Smooth muscle cell (in vitro differentiated cells): ENCODE measurements around the gene SMARCA2. TPM values are rescaled to one million over a fixed set of nuclear protein-coding genes. Genes with fewer than 3 reads are reported as not detected.

Source experiments
- DNase-seq: peaks from one replicate; lab custom pipeline; 2025; ENCODE audit not compliant: unreplicated experiment; lab: John Stamatoyannopoulos, UW
- H2AFZ ChIP-seq: fragments of 200-600 bp; sonication (generic); 2 replicates; pipeline ENCODE4 v1.6.0; 2016; ENCODE audit warnings: antibody characterized with exemption, low read depth, mild to moderate bottlenecking
- H3F3A ChIP-seq: fragments of 200-600 bp; sonication (generic); 2 replicates; pipeline ENCODE4 v1.6.0; 2017; ENCODE audit warnings: antibody characterized with exemption, low read depth
- H3K27ac ChIP-seq: fragments of 200-600 bp; sonication (generic); 2 replicates; pipeline ENCODE4 v1.5.1; 2016; ENCODE audit warnings: low read depth, mild to moderate bottlenecking
- H3K27me3 ChIP-seq: fragments of 200-600 bp; sonication (generic); 2 replicates; pipeline ENCODE4 v1.6.1; 2016; ENCODE audit warnings: low read depth, mild to moderate bottlenecking
- H3K36me3 ChIP-seq: fragments of 200-600 bp; sonication (generic); 2 replicates; pipeline ENCODE4 v1.5.1; 2016; ENCODE audit warnings: low read depth
- H3K4me1 ChIP-seq: fragments of 200-600 bp; sonication (generic); 2 replicates; pipeline ENCODE4 v1.5.1; 2016; ENCODE audit warnings: low read depth
- H3K4me2 ChIP-seq: fragments of 200-600 bp; sonication (generic); 2 replicates; pipeline ENCODE4 v1.6.0; 2016; ENCODE audit warnings: mild to moderate bottlenecking
- H3K4me3 ChIP-seq: fragments of 200-600 bp; sonication (generic); 2 replicates; pipeline ENCODE4 v1.5.1; 2016; ENCODE audit warnings: mild to moderate bottlenecking
- H3K79me2 ChIP-seq: fragments of 200-600 bp; sonication (generic); 2 replicates; pipeline ENCODE4 v1.6.0; 2016; ENCODE audit warnings: low read depth, mild to moderate bottlenecking
- H3K9ac ChIP-seq: fragments of 200-600 bp; sonication (generic); 2 replicates; pipeline ENCODE4 v1.6.0; 2016; ENCODE audit warnings: low read depth
- H3K9me3 ChIP-seq: fragments of 200-600 bp; sonication (generic); replicated peaks from 2 replicates; pipeline ENCODE4 v1.5.1; 2016; ENCODE audit warnings: low read depth
- H4K20me1 ChIP-seq: fragments of 200-600 bp; sonication (generic); 2 replicates; pipeline ENCODE4 v1.6.0; 2016; ENCODE audit warnings: low read depth
- CTCF ChIP-seq: fragments of 200-600 bp; sonication (generic); IDR thresholded peaks from 2 replicates; pipeline ENCODE4 v1.5.1; 2017; ENCODE audit warnings: borderline replicate concordance, mild to moderate bottlenecking, antibody characterized with exemption; ENCODE audit not compliant: insufficient read depth, poor library complexity, severe bottlenecking
- WGBS: methylation state at CpG from one replicate; pipeline ENCODE4 v1.1.7; 2016; ENCODE audit warnings: low lambda C conversion rate; 5-methylcytosine and 5-hydroxymethylcytosine counted together
- polyA plus RNA-seq: library from polyadenylated mRNA; unstranded; fragments of >200 nt; fragmentation: Nextera tagmentation; extraction: Ambion mirVana; gene quantifications from 2 replicates; pipeline ENCODE4 v1.2.1, GENCODE V29; 2016
- total RNA-seq: library from RNA; depleted of rRNA; stranded (reverse); fragments of >200 nt; gene quantifications from 2 replicates; pipeline ENCODE4 v1.2.3, GENCODE V29; 2014

Gene SMARCA2
- total and polyA plus RNA-seq, 2 experiments from 2014 or later, result 27.7 to 61.7 TPM

DNA sequence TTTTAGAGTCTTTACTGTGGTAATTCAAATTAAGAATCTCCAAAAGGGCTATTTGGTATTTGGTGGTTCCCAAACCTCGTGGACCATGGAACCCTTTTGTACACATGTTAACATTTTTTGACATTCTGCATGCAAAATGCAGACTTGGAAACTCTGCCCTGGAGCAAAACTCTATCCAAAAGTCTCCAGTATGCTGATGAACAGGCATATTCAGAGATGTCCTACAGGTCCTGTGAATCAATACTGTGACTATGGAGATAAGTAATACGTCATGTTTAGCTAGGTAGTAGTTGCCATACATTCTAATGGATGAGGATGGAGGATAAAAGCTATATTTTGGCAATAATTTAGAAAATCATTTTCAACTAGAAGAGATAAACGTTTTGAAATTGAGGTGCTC, 218.1 kb downstream of the SMARCA2 start:
- TF ChIP-seq CTCF, result no peak
- Histone ChIP-seq H3K9ac (no peak overlapping the region), H3K36me3 (no peaks in the 10 kb centered on the region), H3K79me2 (no peaks in the 10 kb centered on the region), H3K4me3 (no peak overlapping the region), H3K9me3 (no peaks in the 10 kb centered on the region), H4K20me1 (no peaks in the 10 kb centered on the region), H3F3A (peaks cover 3% of the 10 kb centered on the region), H3K4me2 (no peak overlapping the region), H3K27me3 (no peaks in the 10 kb centered on the region), H2AFZ (no peak overlapping the region), H3K4me1 (peaks cover 3% of the 10 kb centered on the region), H3K27ac (no peak overlapping the region)
- no peak for DNase-seq
- 87% methylated on average over 3 of the region's 3 CpGs for WGBS

- Histone ChIP-seq H3K36me3 (no peaks in the 10 kb centered on the region), H3K4me1 (peaks cover 3% of the 10 kb centered on the region), H3K27me3 (no peaks in the 10 kb centered on the region), H3K4me2 (no peak overlapping the region), H4K20me1 (no peaks in the 10 kb centered on the region), H2AFZ (no peak overlapping the region), H3F3A (peaks cover 3% of the 10 kb centered on the region), H3K9ac (no peak overlapping the region), H3K9me3 (no peaks in the 10 kb centered on the region), H3K27ac (no peak overlapping the region), H3K79me2 (no peaks in the 10 kb centered on the region), H3K4me3 (no peak overlapping the region)
- 57% methylated on average over 5 of the region's 5 CpGs for WGBS
- no peak for DNase-seq
- no peak for TF ChIP-seq CTCF
Measured at GRCh38 chr9:2234371-2234893, 219.3 kb downstream of the SMARCA2 start.

DNA sequence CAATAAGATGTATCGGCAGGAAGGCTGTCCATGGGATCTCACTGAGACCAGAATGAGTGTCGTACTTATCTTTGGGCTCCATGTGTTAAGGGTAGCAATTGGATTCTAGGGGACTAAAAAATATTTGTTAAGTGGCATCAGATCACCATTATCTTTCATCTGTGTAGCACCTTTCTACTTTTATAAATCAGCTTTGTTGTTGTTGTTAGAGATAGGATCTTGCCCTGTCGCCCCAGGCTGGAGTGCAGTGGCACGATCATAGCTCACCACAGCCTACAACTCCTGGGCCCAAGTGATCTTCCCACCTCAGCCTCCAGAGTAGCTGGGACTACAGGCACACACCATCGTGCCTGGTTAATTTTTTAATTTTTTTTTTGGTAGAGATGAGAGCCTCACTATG, 220.5 kb downstream of the SMARCA2 start:
- 82% methylated on average over 5 of the region's 5 CpGs for WGBS
- TF ChIP-seq CTCF, result no peak
- Histone ChIP-seq H3K9ac (no peak overlapping the region), H3K36me3 (no peaks in the 10 kb centered on the region), H3K4me2 (no peak overlapping the region), H3F3A (no peaks in the 10 kb centered on the region), H3K27ac (no peak overlapping the region), H3K79me2 (no peaks in the 10 kb centered on the region), H3K4me1 (peaks cover 3% of the 10 kb centered on the region), H2AFZ (no peak overlapping the region), H3K9me3 (no peaks in the 10 kb centered on the region), H3K27me3 (no peaks in the 10 kb centered on the region), H3K4me3 (no peak overlapping the region), H4K20me1 (no peaks in the 10 kb centered on the region)
- DNase-seq, result no peak

DNA sequence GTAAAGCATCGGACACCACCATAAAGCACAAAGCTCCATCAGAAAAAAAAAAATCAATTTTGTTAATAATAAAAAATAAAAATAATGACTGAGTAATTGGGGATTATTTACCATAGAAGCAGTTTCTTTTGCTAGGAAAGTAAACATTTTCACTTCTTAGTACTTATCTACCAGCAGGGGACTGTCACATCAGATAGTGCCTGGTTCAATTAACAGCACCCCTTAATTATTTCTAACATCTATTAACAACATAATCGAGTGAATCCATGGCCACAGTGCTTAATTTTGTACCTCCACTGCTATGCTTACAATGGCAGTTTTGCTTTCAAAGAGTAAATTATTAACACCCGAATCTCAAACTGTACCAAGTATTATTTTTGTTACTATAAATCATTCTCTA, 221.7 kb downstream of the SMARCA2 start:
- no peak for DNase-seq
- H4K20me1 ChIP-seq, result no peaks in the 10 kb centered on the region
- no peaks in the 10 kb centered on the region for H3K36me3 ChIP-seq
- no peaks in the 10 kb centered on the region for H3K9me3 ChIP-seq
- H3F3A ChIP-seq, result no peaks in the 10 kb centered on the region
- H3K4me2 ChIP-seq, result no peak overlapping the region
- H2AFZ ChIP-seq, result no peak overlapping the region
- TF ChIP-seq CTCF, result no peak
- no peak overlapping the region for H3K27ac ChIP-seq
- WGBS, result 91% methylated on average over 3 of the region's 3 CpGs
- H3K27me3 ChIP-seq, result no peaks in the 10 kb centered on the region
- H3K79me2 ChIP-seq, result no peaks in the 10 kb centered on the region
- H3K9ac ChIP-seq, result no peak overlapping the region
- no peak overlapping the region for H3K4me3 ChIP-seq
- H3K4me1 ChIP-seq, result peaks cover 8% of the 10 kb centered on the region
